ENCODE data around the gene BRME1. TPM values are rescaled to one million over a fixed set of nuclear protein-coding genes. Genes with fewer than 3 reads are reported as not detected.

BRME1 gene
- total and polyA plus RNA-seq, 2 of the 13 experiments (the other 11 are each of a cell fraction or from before 2014, with no cell fraction given): 0.74 to 1.5 TPM

DNA sequence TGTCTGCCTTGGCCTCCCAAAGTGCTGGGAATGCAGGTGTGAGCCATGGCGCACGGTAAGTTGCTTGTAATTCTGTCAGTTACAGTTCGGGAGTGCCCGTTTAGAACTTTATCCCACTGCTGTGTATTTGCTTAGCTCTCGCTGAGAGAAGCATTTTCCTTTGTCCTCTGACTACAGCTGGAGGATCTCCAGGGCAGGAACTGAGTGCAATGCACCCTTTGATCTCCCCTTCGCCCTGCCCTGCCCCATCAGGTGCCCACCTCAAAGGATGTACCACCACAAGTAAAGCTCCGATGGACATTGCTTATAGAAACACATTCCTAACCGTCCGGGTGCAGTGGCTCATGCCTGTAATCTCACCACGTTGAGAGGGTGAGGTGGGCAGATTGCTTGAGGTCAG, 6.5 kb downstream of the BRME1 start (continued):
- TF ChIP-seq, protein P1, sequence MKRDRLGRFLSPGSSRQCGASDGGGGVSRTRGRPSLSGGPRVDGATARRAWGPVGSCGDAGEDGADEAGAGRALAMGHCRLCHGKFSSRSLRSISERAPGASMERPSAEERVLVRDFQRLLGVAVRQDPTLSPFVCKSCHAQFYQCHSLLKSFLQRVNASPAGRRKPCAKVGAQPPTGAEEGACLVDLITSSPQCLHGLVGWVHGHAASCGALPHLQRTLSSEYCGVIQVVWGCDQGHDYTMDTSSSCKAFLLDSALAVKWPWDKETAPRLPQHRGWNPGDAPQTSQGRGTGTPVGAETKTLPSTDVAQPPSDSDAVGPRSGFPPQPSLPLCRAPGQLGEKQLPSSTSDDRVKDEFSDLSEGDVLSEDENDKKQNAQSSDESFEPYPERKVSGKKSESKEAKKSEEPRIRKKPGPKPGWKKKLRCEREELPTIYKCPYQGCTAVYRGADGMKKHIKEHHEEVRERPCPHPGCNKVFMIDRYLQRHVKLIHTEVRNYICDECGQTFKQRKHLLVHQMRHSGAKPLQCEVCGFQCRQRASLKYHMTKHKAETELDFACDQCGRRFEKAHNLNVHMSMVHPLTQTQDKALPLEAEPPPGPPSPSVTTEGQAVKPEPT (CRISPR knock-in tag; IDR thresholded peaks at IDR 0.05; ENCODE audit: low read depth): no peak
- TF ChIP-seq CBX5 (CRISPR knock-in tag; IDR thresholded peaks at IDR 0.05; ENCODE audit: borderline replicate concordance) (no peak), ERF (CRISPR knock-in tag; IDR thresholded peaks at IDR 0.05) (peak; percentile 36; the same call in 1 of the 2 replicates), NFKB2 (CRISPR knock-in tag; IDR thresholded peaks at IDR 0.05; ENCODE audit: borderline replicate concordance) (no peak), NR2F1 (CRISPR knock-in tag; IDR thresholded peaks at IDR 0.05) (no peak), EED (CRISPR knock-in tag; IDR thresholded peaks at IDR 0.05) (no peak), ZNF230 (CRISPR knock-in tag; IDR thresholded peaks at IDR 0.05) (no peak), ZNF749 (CRISPR knock-in tag; IDR thresholded peaks at IDR 0.05; ENCODE audit: borderline replicate concordance) (no peak), ELF1 (CRISPR knock-in tag; IDR thresholded peaks at IDR 0.05) (no peak), KDM1A (CRISPR knock-in tag; IDR thresholded peaks at IDR 0.05) (no peak), PHF21A (CRISPR knock-in tag; IDR thresholded peaks at IDR 0.05) (peak; percentile 75), ZNF615 (CRISPR knock-in tag; IDR thresholded peaks at IDR 0.05; ENCODE audit: borderline replicate concordance) (no peak), NCOA2 (CRISPR knock-in tag; IDR thresholded peaks at IDR 0.05) (no peak), HOXA9 (CRISPR knock-in tag; IDR thresholded peaks at IDR 0.05; ENCODE audit: borderline replicate concordance) (no peak), HOXA5 (CRISPR knock-in tag; IDR thresholded peaks at IDR 0.05) (no peak)
- TF ChIP-seq, protein P2, sequence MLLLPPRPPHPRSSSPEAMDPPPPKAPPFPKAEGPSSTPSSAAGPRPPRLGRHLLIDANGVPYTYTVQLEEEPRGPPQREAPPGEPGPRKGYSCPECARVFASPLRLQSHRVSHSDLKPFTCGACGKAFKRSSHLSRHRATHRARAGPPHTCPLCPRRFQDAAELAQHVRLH (CRISPR knock-in tag; IDR thresholded peaks at IDR 0.05; ENCODE audit: borderline replicate concordance, low read depth): no peak
- TF ChIP-seq, protein P3, sequence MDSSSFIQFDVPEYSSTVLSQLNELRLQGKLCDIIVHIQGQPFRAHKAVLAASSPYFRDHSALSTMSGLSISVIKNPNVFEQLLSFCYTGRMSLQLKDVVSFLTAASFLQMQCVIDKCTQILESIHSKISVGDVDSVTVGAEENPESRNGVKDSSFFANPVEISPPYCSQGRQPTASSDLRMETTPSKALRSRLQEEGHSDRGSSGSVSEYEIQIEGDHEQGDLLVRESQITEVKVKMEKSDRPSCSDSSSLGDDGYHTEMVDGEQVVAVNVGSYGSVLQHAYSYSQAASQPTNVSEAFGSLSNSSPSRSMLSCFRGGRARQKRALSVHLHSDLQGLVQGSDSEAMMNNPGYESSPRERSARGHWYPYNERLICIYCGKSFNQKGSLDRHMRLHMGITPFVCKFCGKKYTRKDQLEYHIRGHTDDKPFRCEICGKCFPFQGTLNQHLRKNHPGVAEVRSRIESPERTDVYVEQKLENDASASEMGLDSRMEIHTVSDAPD (CRISPR knock-in tag; IDR thresholded peaks at IDR 0.05): no peak
- TF ChIP-seq, protein P4, sequence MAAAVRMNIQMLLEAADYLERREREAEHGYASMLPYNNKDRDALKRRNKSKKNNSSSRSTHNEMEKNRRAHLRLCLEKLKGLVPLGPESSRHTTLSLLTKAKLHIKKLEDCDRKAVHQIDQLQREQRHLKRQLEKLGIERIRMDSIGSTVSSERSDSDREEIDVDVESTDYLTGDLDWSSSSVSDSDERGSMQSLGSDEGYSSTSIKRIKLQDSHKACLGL (CRISPR knock-in tag; IDR thresholded peaks at IDR 0.05): no peak
- TF ChIP-seq, protein P5, sequence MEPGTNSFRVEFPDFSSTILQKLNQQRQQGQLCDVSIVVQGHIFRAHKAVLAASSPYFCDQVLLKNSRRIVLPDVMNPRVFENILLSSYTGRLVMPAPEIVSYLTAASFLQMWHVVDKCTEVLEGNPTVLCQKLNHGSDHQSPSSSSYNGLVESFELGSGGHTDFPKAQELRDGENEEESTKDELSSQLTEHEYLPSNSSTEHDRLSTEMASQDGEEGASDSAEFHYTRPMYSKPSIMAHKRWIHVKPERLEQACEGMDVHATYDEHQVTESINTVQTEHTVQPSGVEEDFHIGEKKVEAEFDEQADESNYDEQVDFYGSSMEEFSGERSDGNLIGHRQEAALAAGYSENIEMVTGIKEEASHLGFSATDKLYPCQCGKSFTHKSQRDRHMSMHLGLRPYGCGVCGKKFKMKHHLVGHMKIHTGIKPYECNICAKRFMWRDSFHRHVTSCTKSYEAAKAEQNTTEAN (CRISPR knock-in tag; conservative IDR thresholded peaks at IDR 0.05): no peak
- TF ChIP-seq, protein P6, sequence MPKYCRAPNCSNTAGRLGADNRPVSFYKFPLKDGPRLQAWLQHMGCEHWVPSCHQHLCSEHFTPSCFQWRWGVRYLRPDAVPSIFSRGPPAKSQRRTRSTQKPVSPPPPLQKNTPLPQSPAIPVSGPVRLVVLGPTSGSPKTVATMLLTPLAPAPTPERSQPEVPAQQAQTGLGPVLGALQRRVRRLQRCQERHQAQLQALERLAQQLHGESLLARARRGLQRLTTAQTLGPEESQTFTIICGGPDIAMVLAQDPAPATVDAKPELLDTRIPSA (CRISPR knock-in tag; IDR thresholded peaks at IDR 0.05; ENCODE audit: borderline replicate concordance): no peak
- TF ChIP-seq, protein P7, sequence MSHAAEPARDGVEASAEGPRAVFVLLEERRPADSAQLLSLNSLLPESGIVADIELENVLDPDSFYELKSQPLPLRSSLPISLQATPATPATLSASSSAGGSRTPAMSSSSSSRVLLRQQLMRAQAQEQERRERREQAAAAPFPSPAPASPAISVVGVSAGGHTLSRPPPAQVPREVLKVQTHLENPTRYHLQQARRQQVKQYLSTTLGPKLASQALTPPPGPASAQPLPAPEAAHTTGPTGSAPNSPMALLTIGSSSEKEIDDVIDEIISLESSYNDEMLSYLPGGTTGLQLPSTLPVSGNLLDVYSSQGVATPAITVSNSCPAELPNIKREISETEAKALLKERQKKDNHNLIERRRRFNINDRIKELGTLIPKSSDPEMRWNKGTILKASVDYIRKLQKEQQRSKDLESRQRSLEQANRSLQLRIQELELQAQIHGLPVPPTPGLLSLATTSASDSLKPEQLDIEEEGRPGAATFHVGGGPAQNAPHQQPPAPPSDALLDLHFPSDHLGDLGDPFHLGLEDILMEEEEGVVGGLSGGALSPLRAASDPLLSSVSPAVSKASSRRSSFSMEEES (CRISPR knock-in tag; IDR thresholded peaks at IDR 0.05): no peak
